ENCODE measurements around the gene SH3RF1. TPM values are rescaled to one million over a fixed set of nuclear protein-coding genes. Genes with fewer than 3 reads are reported as not detected.

The SH3RF1 gene
- total RNA-seq, 1 donor from 2014 or later: 18.6 TPM

GRCh38 chr4:169221662-169222061, 49.1 kb downstream of the SH3RF1 start:
- Mint-ChIP-seq H3K27ac (ENCODE audit: unreplicated experiment) (no peak overlapping the region), H3K4me1 (peaks cover 16% of the 10 kb centered on the region), H3K9me3 (no peaks in the 10 kb centered on the region), H3K27me3 (ENCODE audit: low read depth) (no peaks in the 10 kb centered on the region), H3K4me3 (no peak overlapping the region), H3K36me3 (ENCODE audit: low read depth) (no peaks in the 10 kb centered on the region)
- DNase-seq (ENCODE audit: low read depth, low spot score): no peak
- TF ChIP-seq CTCF (conservative IDR thresholded peaks at IDR 0.05): no peak

GRCh38 chr4:169220854-169221411, 49.8 kb downstream of the SH3RF1 start:
- TF ChIP-seq CTCF (conservative IDR thresholded peaks at IDR 0.05): no peak
- no peak for DNase-seq (ENCODE audit: low read depth, low spot score)

GRCh38 chr4:169220447-169220846, 50.3 kb downstream of the SH3RF1 start:
- Mint-ChIP-seq H3K9me3 (no peaks in the 10 kb centered on the region), H3K4me1 (peaks cover 16% of the 10 kb centered on the region), H3K27me3 (ENCODE audit: low read depth) (no peaks in the 10 kb centered on the region), H3K4me3 (no peak overlapping the region), H3K27ac (ENCODE audit: unreplicated experiment) (no peak overlapping the region), H3K36me3 (ENCODE audit: low read depth) (peaks cover 2% of the 10 kb centered on the region)
- no peak for TF ChIP-seq CTCF (conservative IDR thresholded peaks at IDR 0.05)
- no peak for DNase-seq (ENCODE audit: low read depth, low spot score)

More at GRCh38 chr4:169220854-169221411, 49.8 kb downstream of the SH3RF1 start:
- Mint-ChIP-seq H3K9me3 (no peaks in the 10 kb centered on the region), H3K4me3 (no peak overlapping the region), H3K27me3 (ENCODE audit: low read depth) (no peaks in the 10 kb centered on the region), H3K36me3 (ENCODE audit: low read depth) (peaks cover under 1% of the 10 kb centered on the region), H3K4me1 (peaks cover 16% of the 10 kb centered on the region), H3K27ac (ENCODE audit: unreplicated experiment) (no peak overlapping the region)

GRCh38 chr4:169219440-169219839, 51.3 kb downstream of the SH3RF1 start:
- no peak for TF ChIP-seq CTCF (conservative IDR thresholded peaks at IDR 0.05)
- Mint-ChIP-seq H3K27ac (ENCODE audit: unreplicated experiment) (no peak overlapping the region), H3K27me3 (ENCODE audit: low read depth) (no peaks in the 10 kb centered on the region), H3K9me3 (peaks cover 4% of the 10 kb centered on the region), H3K4me1 (peaks cover 16% of the 10 kb centered on the region), H3K36me3 (ENCODE audit: low read depth) (peaks cover 12% of the 10 kb centered on the region), H3K4me3 (no peak overlapping the region)
- DNase-seq (ENCODE audit: low read depth, low spot score): no peak

GRCh38 chr4:169215656-169216055, 55.1 kb downstream of the SH3RF1 start:
- Mint-ChIP-seq H3K27ac (ENCODE audit: unreplicated experiment) (no peak overlapping the region), H3K4me3 (no peak overlapping the region), H3K4me1 (peaks cover 15% of the 10 kb centered on the region), H3K27me3 (ENCODE audit: low read depth) (no peaks in the 10 kb centered on the region), H3K9me3 (peaks cover 25% of the 10 kb centered on the region), H3K36me3 (ENCODE audit: low read depth) (peaks cover 33% of the 10 kb centered on the region)
- TF ChIP-seq CTCF (conservative IDR thresholded peaks at IDR 0.05): no peak
- no peak for DNase-seq (ENCODE audit: low read depth, low spot score)
